Astrocyte (in vitro differentiated cells and primary cell): ENCODE measurements around the gene CAMK2B. TPM values are rescaled to one million over a fixed set of nuclear protein-coding genes. Genes with fewer than 3 reads are reported as not detected.

Experiments used
- DNase-seq: peaks from one replicate; pipeline ENCODE4 v3.0.0-alpha.2; 2010; ENCODE audit warnings: low read depth
- FAIRE-seq: peaks from 2 replicates; lab custom pipeline; 2011; peaks lifted over from hg19 to GRCh38; lab: Jason Lieb, UNC
- H2AFZ ChIP-seq: 2 replicates; pipeline ENCODE4 v1.6.0; 2012; ENCODE audit warnings: low read depth, low read length, inconsistent platforms
- H3K27ac ChIP-seq: 2 replicates; pipeline ENCODE4 v1.5.1; 2011; ENCODE audit warnings: low read depth, low read length, inconsistent platforms
- H3K27me3 ChIP-seq: 2 replicates; pipeline ENCODE4 v1.6.0; 2011; ENCODE audit warnings: low read length, inconsistent platforms; ENCODE audit not compliant: insufficient read depth
- H3K36me3 ChIP-seq: 2 replicates; pipeline ENCODE4 v1.5.1; 2011; ENCODE audit warnings: low read length, inconsistent platforms; ENCODE audit not compliant: insufficient read depth
- H3K4me1 ChIP-seq: 2 replicates; pipeline ENCODE4 v1.5.1; 2011; ENCODE audit warnings: low read length, inconsistent platforms; ENCODE audit not compliant: insufficient read depth
- H3K4me2 ChIP-seq: 2 replicates; pipeline ENCODE4 v1.6.0; 2012; ENCODE audit warnings: low read length, inconsistent platforms
- H3K4me3 ChIP-seq: 2 replicates; pipeline ENCODE4 v1.5.1; 2011; ENCODE audit warnings: low read depth, mild to moderate bottlenecking, low read length, inconsistent platforms; ENCODE audit not compliant: insufficient read depth
- H3K79me2 ChIP-seq: 2 replicates; pipeline ENCODE4 v1.6.0; 2012; ENCODE audit warnings: mild to moderate bottlenecking, low read length, inconsistent platforms; ENCODE audit not compliant: insufficient read depth
- H3K9ac ChIP-seq: 2 replicates; pipeline ENCODE4 v1.6.0; 2012; ENCODE audit warnings: mild to moderate bottlenecking, low read length, inconsistent platforms
- H3K9me3 ChIP-seq: 2 replicates; pipeline ENCODE4 v1.5.1; 2012; ENCODE audit warnings: low read depth, mild to moderate bottlenecking, low read length, inconsistent platforms; ENCODE audit not compliant: insufficient read depth
- H4K20me1 ChIP-seq: 2 replicates; pipeline ENCODE4 v1.6.0; 2012; ENCODE audit warnings: low read length, inconsistent platforms; ENCODE audit not compliant: insufficient read depth
- H3K27ac Mint-ChIP-seq: one replicate; pipeline ENCODE4 v1.8.0; 2021; ENCODE audit warnings: mild to moderate bottlenecking, mixed read lengths; ENCODE audit not compliant: unreplicated experiment
- H3K27me3 Mint-ChIP-seq: one replicate; pipeline ENCODE4 v1.8.0; 2021; ENCODE audit warnings: low read depth, mixed read lengths; ENCODE audit not compliant: unreplicated experiment
- H3K36me3 Mint-ChIP-seq: one replicate; pipeline ENCODE4 v1.8.0; 2021; ENCODE audit warnings: low read depth, mixed read lengths; ENCODE audit not compliant: unreplicated experiment
- H3K4me1 Mint-ChIP-seq: one replicate; pipeline ENCODE4 v1.8.0; 2021; ENCODE audit warnings: low read depth, mixed read lengths; ENCODE audit not compliant: unreplicated experiment
- H3K4me3 Mint-ChIP-seq: one replicate; pipeline ENCODE4 v1.8.0; 2021; ENCODE audit warnings: mild to moderate bottlenecking, moderate library complexity, mixed read lengths; ENCODE audit not compliant: unreplicated experiment
- H3K9me3 Mint-ChIP-seq: one replicate; pipeline ENCODE4 v1.8.0; 2021; ENCODE audit warnings: mild to moderate bottlenecking, mixed read lengths; ENCODE audit not compliant: unreplicated experiment
- CTCF ChIP-seq: IDR thresholded peaks from 2 replicates; pipeline ENCODE4 v1.5.1; 2011; ENCODE audit warnings: low read depth, mild to moderate bottlenecking, inconsistent platforms, low read length, moderate library complexity; ENCODE audit not compliant: insufficient read depth
- EZH2 ChIP-seq: IDR thresholded peaks from 2 replicates; pipeline ENCODE4 v1.6.1; 2012; ENCODE audit warnings: mild to moderate bottlenecking, low read length, inconsistent platforms; ENCODE audit not compliant: insufficient read depth
- total RNA-seq: library from RNA; stranded (reverse); gene quantifications from 2 replicates; pipeline ENCODE4 v1.2.1, GENCODE V29; 2021

CAMK2B gene
- total RNA-seq, 1 donor from 2014 or later = 0.18 TPM

GRCh38 chr7:44325811-44326241 lies 432 bp upstream of the CAMK2B start:
- H3K4me3 Mint-ChIP-seq = peak overlapping the region; percentile 90
- Histone ChIP-seq H3K9ac (no peak overlapping the region), H3K79me2 (no peaks in the 10 kb centered on the region), H3K9me3 (no peaks in the 10 kb centered on the region), H3K4me2 (peak overlapping the region; percentile 69), H3K36me3 (no peaks in the 10 kb centered on the region), H3K4me1 (no peaks in the 10 kb centered on the region), H3K27ac (no peak overlapping the region), H2AFZ (no peak overlapping the region), H3K27me3 (peaks cover 34% of the 10 kb centered on the region), H3K4me3 (no peak overlapping the region), H4K20me1 (no peaks in the 10 kb centered on the region)
- H3K36me3 Mint-ChIP-seq = peaks cover 2% of the 10 kb centered on the region
- H3K27ac Mint-ChIP-seq = peak overlapping the region; percentile 66
- TF ChIP-seq EZH2 (no peak), CTCF (no peak)
- no peaks in the 10 kb centered on the region for H3K9me3 Mint-ChIP-seq
- H3K27me3 Mint-ChIP-seq = peaks cover 68% of the 10 kb centered on the region
- no peak for DNase-seq
- H3K4me1 Mint-ChIP-seq = peaks cover 3% of the 10 kb centered on the region
- FAIRE-seq = no peak

DNA sequence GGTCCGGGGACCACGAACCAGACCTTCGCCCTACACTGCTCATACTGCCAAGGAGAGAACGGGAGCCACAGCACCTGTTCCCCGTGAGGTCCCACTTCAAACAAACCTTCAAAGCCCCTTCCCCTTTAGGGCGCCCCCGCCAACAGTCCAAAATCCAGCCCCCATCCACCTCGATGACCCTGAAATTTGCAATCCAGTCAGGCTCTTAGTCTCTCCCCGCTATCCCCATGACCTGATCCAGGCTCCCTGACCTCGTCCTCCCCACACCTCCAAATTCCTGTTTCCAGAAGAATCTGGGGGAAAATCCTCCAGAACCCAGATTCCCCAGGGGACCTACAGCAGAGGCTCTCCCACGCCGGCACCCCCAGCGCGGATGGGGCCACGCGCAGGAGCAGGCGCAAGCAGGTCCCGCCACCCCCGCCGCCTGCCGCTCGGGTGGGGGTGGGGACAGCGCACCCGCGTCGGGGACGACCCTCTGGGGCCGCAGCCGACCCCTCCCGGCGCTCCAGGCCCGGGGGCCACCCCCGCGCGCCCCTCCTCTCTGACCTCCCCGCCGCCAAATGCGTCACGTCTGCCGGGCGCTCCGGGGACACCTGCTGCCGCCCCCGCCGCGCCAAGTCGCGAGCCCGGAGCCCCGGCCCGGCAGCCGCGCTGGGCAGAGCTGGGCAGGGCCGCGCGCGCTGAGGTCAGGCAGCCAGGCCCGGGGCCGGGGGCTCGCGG lies 753 bp downstream of the CAMK2B start:
- Histone ChIP-seq H3K36me3 (no peaks in the 10 kb centered on the region), H3K4me2 (peak overlapping the region; percentile 69), H3K79me2 (no peaks in the 10 kb centered on the region), H3K4me1 (no peaks in the 10 kb centered on the region), H3K27me3 (peaks cover 34% of the 10 kb centered on the region), H3K27ac (no peak overlapping the region), H3K9ac (no peak overlapping the region), H4K20me1 (no peaks in the 10 kb centered on the region), H3K9me3 (no peaks in the 10 kb centered on the region), H3K4me3 (no peak overlapping the region), H2AFZ (no peak overlapping the region)
- Mint-ChIP-seq H3K27me3 (peaks cover 68% of the 10 kb centered on the region), H3K4me3 (peak overlapping the region; percentile 74), H3K4me1 (peaks cover 3% of the 10 kb centered on the region), H3K36me3 (peaks cover 2% of the 10 kb centered on the region), H3K27ac (peak overlapping the region; percentile 75), H3K9me3 (no peaks in the 10 kb centered on the region)
- FAIRE-seq (no peak), DNase-seq (no peak)
- TF ChIP-seq CTCF (no peak), EZH2 (peak; percentile 78)

DNA sequence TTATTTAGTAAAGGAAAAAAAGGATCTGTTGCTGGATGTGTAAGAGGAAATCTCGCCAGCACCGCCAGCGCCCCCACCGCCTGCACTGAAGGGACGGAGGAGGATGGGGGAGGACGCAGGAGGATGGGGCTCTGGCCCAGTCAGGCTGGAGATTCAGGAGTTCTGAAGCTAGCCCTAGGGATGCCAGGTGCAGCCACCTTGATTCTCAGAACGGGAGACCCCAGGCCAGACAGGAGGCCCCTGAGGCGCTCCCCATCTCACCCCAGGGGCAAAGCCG lies 1.3 kb downstream of the CAMK2B start:
- no peaks in the 10 kb centered on the region for H3K4me1 ChIP-seq
- H3K9me3 Mint-ChIP-seq = no peaks in the 10 kb centered on the region
- peaks cover 68% of the 10 kb centered on the region for H3K27me3 Mint-ChIP-seq
- no peak overlapping the region for H3K4me2 ChIP-seq
- peaks cover 3% of the 10 kb centered on the region for H3K4me1 Mint-ChIP-seq
- peak overlapping the region; percentile 74 for H3K4me3 Mint-ChIP-seq
- no peak overlapping the region for H3K4me3 ChIP-seq
- no peaks in the 10 kb centered on the region for H3K36me3 ChIP-seq
- no peak overlapping the region for H3K27ac ChIP-seq
- no peaks in the 10 kb centered on the region for H3K9me3 ChIP-seq
- TF ChIP-seq CTCF (no peak), EZH2 (no peak)
- H3K36me3 Mint-ChIP-seq = peaks cover 2% of the 10 kb centered on the region
- H3K27me3 ChIP-seq = peaks cover 34% of the 10 kb centered on the region
- H2AFZ ChIP-seq = no peak overlapping the region
- H3K79me2 ChIP-seq = no peaks in the 10 kb centered on the region
- H3K9ac ChIP-seq = no peak overlapping the region
- no peaks in the 10 kb centered on the region for H4K20me1 ChIP-seq
- FAIRE-seq (no peak), DNase-seq (no peak)
- H3K27ac Mint-ChIP-seq = peak overlapping the region; percentile 75
